H1 (cell line): ENCODE measurements around the gene SLFN5.
"Not testable (repeated sequence)": the region's sequence is repeated elsewhere in the genome, so short reads cannot be mapped to it uniquely, and the experiment has no call there.

Source experiments
- CBX5 ChIP-seq: fragments of 300-800, 300-1000 bp; sonication (generic); IDR thresholded peaks from 2 replicates; pipeline ENCODE4 v1.7.1; 2016; ENCODE audit warnings: antibody characterized with exemption, low read length, low read depth
- EP300 ChIP-seq, 2 experiments: IDR thresholded peaks; 1 replicate in 1 of 2; 2 replicates in 1 of 2; pipeline ENCODE4 v1.6.1; 2011 to 2012; ENCODE audit warnings: low read depth in 2 of 2, low read length in 2 of 2, mild to moderate bottlenecking in 2 of 2, borderline replicate concordance in 1 of 2, inconsistent platforms in 1 of 2, moderate library complexity in 1 of 2
- NRF1 ChIP-seq: IDR thresholded peaks from 2 replicates; pipeline ENCODE4 v1.6.1; 2011; ENCODE audit warnings: mild to moderate bottlenecking, low read depth, low read length, improper control_type of control experiment
- POLR2AphosphoS5 ChIP-seq: IDR thresholded peaks from 2 replicates; pipeline ENCODE4 v1.6.1; 2011; ENCODE audit warnings: low read depth, low read length
- TF ChIP-seq, protein P1 (sequence below), 3 experiments: IDR thresholded peaks; 1 replicate in 2 of 3; 2 replicates in 1 of 3; pipeline versions ENCODE4 v1.5.1 to v1.6.1; 2011; ENCODE audit warnings: low read length in 3 of 3, mild to moderate bottlenecking in 3 of 3, inconsistent platforms in 2 of 3, low read depth in 1 of 3, moderate library complexity in 1 of 3; ENCODE audit not compliant: insufficient read depth in 1 of 3; ENCODE audit errors: control extremely low read depth in 1 of 3

DNA sequence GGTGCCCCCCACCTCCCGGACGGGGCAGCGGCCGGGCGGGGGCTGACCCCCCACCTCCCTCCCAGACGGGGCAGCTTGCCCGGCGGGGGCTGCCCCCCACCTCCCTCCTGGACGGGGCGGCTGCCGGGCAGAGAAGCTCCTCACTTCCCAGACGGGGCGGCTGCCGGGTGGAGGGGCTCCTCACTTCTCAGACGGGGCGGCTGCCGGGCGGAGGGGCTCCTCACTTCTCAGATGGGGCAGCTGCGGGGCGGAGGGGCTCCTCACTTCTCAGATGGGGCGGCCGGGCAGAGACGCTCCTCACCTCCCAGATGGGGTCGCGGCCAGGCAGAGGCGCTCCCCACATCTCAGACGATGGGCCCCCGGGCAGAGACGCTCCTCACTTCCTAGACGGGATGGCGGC, 47.8 kb upstream of the SLFN5 start:
- TF ChIP-seq, protein P1, sequence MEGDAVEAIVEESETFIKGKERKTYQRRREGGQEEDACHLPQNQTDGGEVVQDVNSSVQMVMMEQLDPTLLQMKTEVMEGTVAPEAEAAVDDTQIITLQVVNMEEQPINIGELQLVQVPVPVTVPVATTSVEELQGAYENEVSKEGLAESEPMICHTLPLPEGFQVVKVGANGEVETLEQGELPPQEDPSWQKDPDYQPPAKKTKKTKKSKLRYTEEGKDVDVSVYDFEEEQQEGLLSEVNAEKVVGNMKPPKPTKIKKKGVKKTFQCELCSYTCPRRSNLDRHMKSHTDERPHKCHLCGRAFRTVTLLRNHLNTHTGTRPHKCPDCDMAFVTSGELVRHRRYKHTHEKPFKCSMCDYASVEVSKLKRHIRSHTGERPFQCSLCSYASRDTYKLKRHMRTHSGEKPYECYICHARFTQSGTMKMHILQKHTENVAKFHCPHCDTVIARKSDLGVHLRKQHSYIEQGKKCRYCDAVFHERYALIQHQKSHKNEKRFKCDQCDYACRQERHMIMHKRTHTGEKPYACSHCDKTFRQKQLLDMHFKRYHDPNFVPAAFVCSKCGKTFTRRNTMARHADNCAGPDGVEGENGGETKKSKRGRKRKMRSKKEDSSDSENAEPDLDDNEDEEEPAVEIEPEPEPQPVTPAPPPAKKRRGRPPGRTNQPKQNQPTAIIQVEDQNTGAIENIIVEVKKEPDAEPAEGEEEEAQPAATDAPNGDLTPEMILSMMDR (IDR thresholded peaks at IDR 0.05; ENCODE audit: control extremely low read depth in 1 of 3, insufficient read depth in 1 of 3, low read depth in 1 of 3, low read length in 3 of 3), result not testable (repeated sequence)
- not testable (repeated sequence) for TF ChIP-seq CBX5; POLR2AphosphoS5; NRF1; EP300 (IDR thresholded peaks at IDR 0.05; ENCODE audit: borderline replicate concordance in 1 of 2, low read depth in 2 of 2, low read length in 2 of 2)
